Hepatocyte (in vitro differentiated cells): ENCODE measurements around the gene GJB3.

Experiments used
- EZH2 ChIP-seq: fragments of 200-600 bp; sonication (generic); IDR thresholded peaks from 2 replicates; pipeline ENCODE4 v1.6.1; 2016; ENCODE audit warnings: antibody characterized with exemption, mild to moderate bottlenecking, borderline replicate concordance
- TF ChIP-seq, protein P1 (sequence below): fragments of 200-600 bp; sonication (generic); IDR thresholded peaks from 2 replicates; pipeline ENCODE4 v1.5.1; 2016; ENCODE audit warnings: antibody characterized with exemption, mild to moderate bottlenecking; ENCODE audit not compliant: poor library complexity

DNA sequence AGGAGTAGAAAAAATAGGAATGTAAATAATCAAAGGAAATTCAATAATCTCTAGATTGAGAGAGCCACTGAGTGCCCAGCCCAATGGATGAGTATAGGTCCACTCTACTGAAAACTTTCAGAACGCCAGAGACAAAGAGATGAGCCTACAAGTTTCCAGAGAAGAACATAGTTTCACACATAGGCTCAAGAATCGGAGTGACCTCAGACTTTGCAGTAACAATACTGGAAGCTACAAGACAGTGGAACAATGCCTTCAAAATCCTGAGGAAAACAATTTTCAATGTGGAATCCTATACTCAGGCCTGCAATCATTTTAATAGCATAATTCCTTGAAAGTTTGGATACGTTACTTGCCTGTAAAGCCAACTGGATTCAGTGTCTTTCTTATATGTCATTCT lies 22.8 kb downstream of the GJB3 start:
- TF ChIP-seq, protein P1, sequence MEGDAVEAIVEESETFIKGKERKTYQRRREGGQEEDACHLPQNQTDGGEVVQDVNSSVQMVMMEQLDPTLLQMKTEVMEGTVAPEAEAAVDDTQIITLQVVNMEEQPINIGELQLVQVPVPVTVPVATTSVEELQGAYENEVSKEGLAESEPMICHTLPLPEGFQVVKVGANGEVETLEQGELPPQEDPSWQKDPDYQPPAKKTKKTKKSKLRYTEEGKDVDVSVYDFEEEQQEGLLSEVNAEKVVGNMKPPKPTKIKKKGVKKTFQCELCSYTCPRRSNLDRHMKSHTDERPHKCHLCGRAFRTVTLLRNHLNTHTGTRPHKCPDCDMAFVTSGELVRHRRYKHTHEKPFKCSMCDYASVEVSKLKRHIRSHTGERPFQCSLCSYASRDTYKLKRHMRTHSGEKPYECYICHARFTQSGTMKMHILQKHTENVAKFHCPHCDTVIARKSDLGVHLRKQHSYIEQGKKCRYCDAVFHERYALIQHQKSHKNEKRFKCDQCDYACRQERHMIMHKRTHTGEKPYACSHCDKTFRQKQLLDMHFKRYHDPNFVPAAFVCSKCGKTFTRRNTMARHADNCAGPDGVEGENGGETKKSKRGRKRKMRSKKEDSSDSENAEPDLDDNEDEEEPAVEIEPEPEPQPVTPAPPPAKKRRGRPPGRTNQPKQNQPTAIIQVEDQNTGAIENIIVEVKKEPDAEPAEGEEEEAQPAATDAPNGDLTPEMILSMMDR = no peak
- TF ChIP-seq EZH2 = no peak
